MM.1S (cell line): ENCODE measurements around the gene PPARD.

Experiments
- DNase-seq: peaks from one replicate; pipeline ENCODE4 v3.0.0-alpha.2; 2015
- H2AFZ ChIP-seq: fragments of 300-600 bp; sonication (generic); 2 replicates; pipeline ENCODE4 v1.6.0; 2016; ENCODE audit warnings: antibody characterized with exemption, low read length
- H3F3A ChIP-seq: fragments of 300-600 bp; sonication (generic); 2 replicates; pipeline ENCODE4 v1.6.1; 2016; ENCODE audit warnings: mild to moderate bottlenecking, antibody characterized with exemption, low read length, moderate library complexity, mixed read lengths; ENCODE audit not compliant: insufficient read depth
- H3K27ac ChIP-seq: fragments of 300-600 bp; sonication (generic); 2 replicates; pipeline ENCODE4 v1.5.1; 2016; ENCODE audit warnings: mild to moderate bottlenecking, low read length
- H3K27me3 ChIP-seq: fragments of 300-600 bp; sonication (generic); replicated peaks from 2 replicates; pipeline ENCODE4 v1.6.0; 2016; ENCODE audit warnings: low read length; ENCODE audit not compliant: insufficient read depth
- H3K36me3 ChIP-seq: fragments of 300-600 bp; sonication (generic); replicated peaks from 2 replicates; pipeline ENCODE4 v1.6.1; 2016; ENCODE audit warnings: mild to moderate bottlenecking, low read length, mixed read lengths; ENCODE audit not compliant: insufficient read depth
- H3K4me1 ChIP-seq: fragments of 300-600 bp; sonication (generic); 2 replicates; pipeline ENCODE4 v1.6.1; 2016; ENCODE audit warnings: low read length, mixed read lengths
- H3K4me2 ChIP-seq: fragments of 300-600 bp; sonication (generic); 2 replicates; pipeline ENCODE4 v1.6.0; 2016; ENCODE audit warnings: low read depth, low read length
- H3K4me3 ChIP-seq: fragments of 300-600 bp; sonication (generic); 2 replicates; pipeline ENCODE4 v1.5.1; 2016; ENCODE audit warnings: low read length, mixed read lengths
- H3K79me2 ChIP-seq: fragments of 300-600 bp; sonication (generic); 2 replicates; pipeline ENCODE4 v1.6.1; 2016; ENCODE audit warnings: mixed run types, low read length, mixed read lengths
- H3K9ac ChIP-seq: fragments of 300-600 bp; sonication (generic); 2 replicates; pipeline ENCODE4 v1.6.1; 2016; ENCODE audit warnings: low read length, mixed read lengths
- H3K9me2 ChIP-seq: fragments of 300-600 bp; sonication (generic); replicated peaks from 2 replicates; pipeline ENCODE4 v1.6.1; 2016; ENCODE audit warnings: mild to moderate bottlenecking, low read length, mixed read lengths; ENCODE audit not compliant: insufficient read depth
- H3K9me3 ChIP-seq: fragments of 300-600 bp; sonication (generic); replicated peaks from 2 replicates; pipeline ENCODE4 v1.6.1; 2016; ENCODE audit warnings: mild to moderate bottlenecking, low read length, mixed read lengths; ENCODE audit not compliant: insufficient read depth
- H4K20me1 ChIP-seq: fragments of 300-600 bp; sonication (generic); 2 replicates; pipeline ENCODE4 v1.6.1; 2016; ENCODE audit warnings: mild to moderate bottlenecking, low read length, moderate library complexity, mixed read lengths; ENCODE audit not compliant: insufficient read depth
- EZH2 ChIP-seq: fragments of 300-600 bp; sonication (generic); optimal IDR thresholded peaks from 2 replicates; pipeline ENCODE3; 2017; ENCODE audit warnings: low read depth, mild to moderate bottlenecking, antibody characterized with exemption, low read length, mixed read lengths
- EZH2phosphoT487 ChIP-seq: fragments of 300-600 bp; sonication (generic); IDR thresholded peaks from 2 replicates; pipeline ENCODE4 v1.6.1; 2018; ENCODE audit warnings: antibody characterized with exemption, low read length
- TF ChIP-seq, protein P1 (sequence below): fragments of 300-600 bp; sonication (generic); IDR thresholded peaks from 2 replicates; pipeline ENCODE4 v1.5.1; 2016; ENCODE audit warnings: antibody characterized with exemption, low read length, mixed read lengths

Gene PPARD

DNA sequence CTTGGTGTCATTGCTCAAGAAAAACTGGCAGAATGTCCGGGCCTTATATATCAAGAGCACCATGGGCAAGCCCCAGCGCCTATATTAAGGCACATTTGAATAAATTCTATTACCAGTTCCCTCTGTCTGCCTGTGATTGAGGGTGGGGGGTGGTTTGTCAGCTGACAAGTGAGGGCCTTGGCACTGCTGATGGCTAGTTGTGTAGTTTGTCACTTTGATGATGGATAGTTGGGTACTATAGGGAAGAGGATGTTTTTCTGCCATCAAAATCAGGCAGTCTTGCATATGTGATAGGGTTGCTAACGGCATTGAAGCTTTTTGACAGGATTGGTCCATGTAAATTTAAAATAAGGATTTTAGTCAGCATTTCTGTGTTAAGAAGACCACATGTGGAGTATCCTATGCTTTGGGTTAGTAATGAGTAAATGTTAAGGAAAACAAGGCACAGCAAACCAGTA lies 128.3 kb downstream of the PPARD start:
- peaks cover 16% of the 10 kb centered on the region for H3K36me3 ChIP-seq

DNA sequence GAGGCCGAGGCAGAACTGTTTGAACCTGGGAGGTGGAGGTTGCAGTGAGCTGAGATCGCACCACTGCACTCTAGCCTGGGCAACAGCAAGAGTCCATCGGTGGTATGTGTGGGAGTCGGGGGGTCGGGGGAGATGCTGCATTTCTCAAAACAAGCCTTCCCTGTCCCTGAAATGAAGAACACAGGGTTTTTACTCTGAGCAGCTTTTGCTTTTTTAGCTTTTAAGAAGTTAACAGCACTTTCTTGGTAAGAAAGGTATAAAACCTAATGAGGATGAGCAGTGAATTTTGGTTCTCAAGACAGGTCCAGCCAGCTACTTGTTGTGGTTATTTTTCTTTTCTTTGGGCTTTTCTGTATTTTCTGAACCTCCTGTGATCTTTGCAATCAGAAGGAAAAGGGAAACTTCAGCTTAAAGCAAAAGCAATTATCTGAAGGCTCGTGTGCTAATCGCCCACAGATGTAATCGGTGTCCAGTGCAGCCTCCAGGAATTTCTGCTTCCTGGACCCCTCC lies 129.5 kb downstream of the PPARD start:
- Histone ChIP-seq H3K27ac (no peak overlapping the region), H3K79me2 (peaks cover 37% of the 10 kb centered on the region), H3K36me3 (peaks cover 16% of the 10 kb centered on the region), H3K9me2 (no peaks in the 10 kb centered on the region), H2AFZ (no peak overlapping the region), H3K9ac (no peak overlapping the region), H3F3A (peaks cover 58% of the 10 kb centered on the region), H4K20me1 (peaks cover 36% of the 10 kb centered on the region), H3K4me1 (peaks cover 11% of the 10 kb centered on the region), H3K9me3 (no peaks in the 10 kb centered on the region), H3K4me2 (no peak overlapping the region), H3K4me3 (no peak overlapping the region), H3K27me3 (no peaks in the 10 kb centered on the region)
- no peak for TF ChIP-seq EZH2
- TF ChIP-seq EZH2phosphoT487: no peak
- TF ChIP-seq, protein P1, sequence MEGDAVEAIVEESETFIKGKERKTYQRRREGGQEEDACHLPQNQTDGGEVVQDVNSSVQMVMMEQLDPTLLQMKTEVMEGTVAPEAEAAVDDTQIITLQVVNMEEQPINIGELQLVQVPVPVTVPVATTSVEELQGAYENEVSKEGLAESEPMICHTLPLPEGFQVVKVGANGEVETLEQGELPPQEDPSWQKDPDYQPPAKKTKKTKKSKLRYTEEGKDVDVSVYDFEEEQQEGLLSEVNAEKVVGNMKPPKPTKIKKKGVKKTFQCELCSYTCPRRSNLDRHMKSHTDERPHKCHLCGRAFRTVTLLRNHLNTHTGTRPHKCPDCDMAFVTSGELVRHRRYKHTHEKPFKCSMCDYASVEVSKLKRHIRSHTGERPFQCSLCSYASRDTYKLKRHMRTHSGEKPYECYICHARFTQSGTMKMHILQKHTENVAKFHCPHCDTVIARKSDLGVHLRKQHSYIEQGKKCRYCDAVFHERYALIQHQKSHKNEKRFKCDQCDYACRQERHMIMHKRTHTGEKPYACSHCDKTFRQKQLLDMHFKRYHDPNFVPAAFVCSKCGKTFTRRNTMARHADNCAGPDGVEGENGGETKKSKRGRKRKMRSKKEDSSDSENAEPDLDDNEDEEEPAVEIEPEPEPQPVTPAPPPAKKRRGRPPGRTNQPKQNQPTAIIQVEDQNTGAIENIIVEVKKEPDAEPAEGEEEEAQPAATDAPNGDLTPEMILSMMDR: no peak
- no peak for DNase-seq

More for the DNA sequence above, 128.3 kb downstream of the PPARD start:
- no peak for TF ChIP-seq EZH2
- no peak for TF ChIP-seq EZH2phosphoT487
- TF ChIP-seq, protein P1: no peak
- Histone ChIP-seq H3F3A (peaks cover 58% of the 10 kb centered on the region), H3K79me2 (peaks cover 37% of the 10 kb centered on the region), H3K27ac (no peak overlapping the region), H3K9ac (no peak overlapping the region), H3K9me3 (no peaks in the 10 kb centered on the region), H3K4me3 (no peak overlapping the region), H3K4me1 (peaks cover 11% of the 10 kb centered on the region), H3K4me2 (peak overlapping the region; percentile 92; the same call in 1 of the 2 replicates), H4K20me1 (peaks cover 36% of the 10 kb centered on the region), H3K27me3 (no peaks in the 10 kb centered on the region), H3K9me2 (no peaks in the 10 kb centered on the region), H2AFZ (no peak overlapping the region)
- no peak for DNase-seq

DNA sequence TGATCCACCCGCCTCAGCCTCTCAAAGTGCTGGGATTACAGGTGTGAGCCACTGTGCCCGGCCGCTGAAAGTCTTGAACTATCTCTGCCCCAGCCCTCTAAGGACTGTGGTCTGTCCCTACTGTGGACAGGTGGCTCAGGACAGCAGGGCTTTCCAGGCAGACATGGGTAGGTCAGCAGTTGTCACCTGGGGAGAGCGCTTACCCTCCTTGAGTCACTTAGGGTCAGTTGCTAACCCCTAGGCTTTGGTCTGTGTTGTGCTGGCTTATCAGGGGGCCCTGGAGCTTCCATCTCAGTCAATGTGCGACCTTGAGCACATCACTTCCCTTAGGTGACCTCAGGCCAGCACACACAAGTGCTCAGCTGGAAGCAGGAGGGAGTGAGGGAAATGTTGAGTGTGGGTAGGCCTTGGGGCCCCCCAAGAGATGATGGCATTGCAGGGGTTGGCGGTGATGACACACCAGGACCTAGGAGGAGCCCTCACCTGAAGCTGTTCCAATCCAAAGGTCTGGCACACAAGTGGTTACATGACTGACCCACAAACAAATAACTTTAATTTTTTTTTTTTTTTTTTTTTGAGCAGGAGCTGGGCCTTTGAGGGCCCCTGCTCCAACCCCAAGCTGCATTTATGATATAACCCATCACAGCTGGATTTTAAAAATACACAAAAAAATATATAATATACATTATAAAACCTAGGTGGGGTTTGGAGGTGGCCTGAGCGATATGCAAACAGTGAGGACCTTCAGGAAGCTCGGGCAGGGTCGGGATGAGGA lies 130.9 kb downstream of the PPARD start:
- no peaks in the 10 kb centered on the region for H3K27me3 ChIP-seq
- H3K9me2 ChIP-seq: no peaks in the 10 kb centered on the region
- no peak overlapping the region for H2AFZ ChIP-seq
- peaks cover 35% of the 10 kb centered on the region for H3K79me2 ChIP-seq
- DNase-seq: no peak
- no peak overlapping the region for H3K4me2 ChIP-seq
- H3K36me3 ChIP-seq: peaks cover 16% of the 10 kb centered on the region
- no peak overlapping the region for H3K4me3 ChIP-seq
- no peaks in the 10 kb centered on the region for H3K9me3 ChIP-seq
- TF ChIP-seq EZH2phosphoT487 (no peak), EZH2 (no peak)
- TF ChIP-seq, protein P1: no peak
- H3K9ac ChIP-seq: no peak overlapping the region
- peaks cover 5% of the 10 kb centered on the region; the same call in 1 of the 2 replicates for H3K4me1 ChIP-seq
- no peak overlapping the region for H3K27ac ChIP-seq
- H3F3A ChIP-seq: peaks cover 58% of the 10 kb centered on the region
- peaks cover 36% of the 10 kb centered on the region for H4K20me1 ChIP-seq
